ENCODE results near the gene GPC3.
"Not testable (repeated sequence)": the region's sequence is repeated elsewhere in the genome, so short reads cannot be mapped to it uniquely, and the experiment has no call there.

Gene GPC3

DNA sequence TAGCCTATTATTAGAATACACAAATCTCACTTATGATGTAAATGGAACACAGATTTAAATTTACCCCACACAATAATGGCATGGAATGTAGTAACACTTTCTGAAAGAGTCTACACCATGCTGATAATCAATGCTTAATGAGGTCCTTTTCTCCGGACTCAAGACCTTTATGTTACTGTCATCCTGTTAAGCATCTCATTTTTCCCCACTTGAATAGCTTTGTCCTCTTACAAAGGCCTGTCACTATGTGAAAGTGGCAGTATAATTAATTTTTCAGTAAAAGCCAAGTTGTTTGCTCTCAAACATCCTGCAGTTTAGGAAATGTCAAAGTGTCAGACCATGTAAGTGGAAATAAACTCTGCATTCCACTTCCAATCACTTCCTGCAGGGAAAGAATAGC, 96.4 kb downstream of the GPC3 start:
- Histone ChIP-seq H3K36me3 (ENCODE audit: control insufficient read depth, low read length) (no peaks in the 10 kb centered on the region), H3K9me2 (replicated peaks; ENCODE audit: control insufficient read depth, low read length) (no peaks in the 10 kb centered on the region), H3K27me3 (ENCODE audit: control insufficient read depth, low read length) (no peaks in the 10 kb centered on the region), H3F3A (ENCODE audit: control insufficient read depth, insufficient read depth) (no peaks in the 10 kb centered on the region), H4K20me1 (ENCODE audit: control insufficient read depth, insufficient read depth, low read depth, low read length) (no peaks in the 10 kb centered on the region), H3K27ac (ENCODE audit: low read depth, low read length) (no peak overlapping the region), H3K9me3 (ENCODE audit: control insufficient read depth, insufficient read depth, low read length) (no peaks in the 10 kb centered on the region), H3K4me3 (ENCODE audit: low read length) (no peak overlapping the region), H3K79me2 (ENCODE audit: control insufficient read depth, low read length) (no peaks in the 10 kb centered on the region), H3K4me1 (ENCODE audit: control insufficient read depth, low read length) (no peaks in the 10 kb centered on the region), H3K4me2 (ENCODE audit: low read length) (no peak overlapping the region)
- TF ChIP-seq EZH2phosphoT487 (IDR thresholded peaks at IDR 0.05; ENCODE audit: borderline replicate concordance, low read length) (no peak), CTCF (IDR thresholded peaks at IDR 0.05; ENCODE audit: low read depth, low read length, poor library complexity, severe bottlenecking) (no peak)

GRCh38 chrX:133888084-133888483, 97.3 kb downstream of the GPC3 start:
- not testable (repeated sequence) for H3K4me3 ChIP-seq (ENCODE audit: low read length); H3K4me1 ChIP-seq (ENCODE audit: control insufficient read depth, low read length); H3K79me2 ChIP-seq (ENCODE audit: control insufficient read depth, low read length); H3K9me3 ChIP-seq (ENCODE audit: control insufficient read depth, insufficient read depth, low read length); H3K4me2 ChIP-seq (ENCODE audit: low read length); H3K36me3 ChIP-seq (ENCODE audit: control insufficient read depth, low read length); H3F3A ChIP-seq (ENCODE audit: control insufficient read depth, insufficient read depth); H3K9me2 ChIP-seq (replicated peaks; ENCODE audit: control insufficient read depth, low read length); H3K27me3 ChIP-seq (ENCODE audit: control insufficient read depth, low read length); H4K20me1 ChIP-seq (ENCODE audit: control insufficient read depth, insufficient read depth, low read depth, low read length); H3K27ac ChIP-seq (ENCODE audit: low read depth, low read length)

DNA sequence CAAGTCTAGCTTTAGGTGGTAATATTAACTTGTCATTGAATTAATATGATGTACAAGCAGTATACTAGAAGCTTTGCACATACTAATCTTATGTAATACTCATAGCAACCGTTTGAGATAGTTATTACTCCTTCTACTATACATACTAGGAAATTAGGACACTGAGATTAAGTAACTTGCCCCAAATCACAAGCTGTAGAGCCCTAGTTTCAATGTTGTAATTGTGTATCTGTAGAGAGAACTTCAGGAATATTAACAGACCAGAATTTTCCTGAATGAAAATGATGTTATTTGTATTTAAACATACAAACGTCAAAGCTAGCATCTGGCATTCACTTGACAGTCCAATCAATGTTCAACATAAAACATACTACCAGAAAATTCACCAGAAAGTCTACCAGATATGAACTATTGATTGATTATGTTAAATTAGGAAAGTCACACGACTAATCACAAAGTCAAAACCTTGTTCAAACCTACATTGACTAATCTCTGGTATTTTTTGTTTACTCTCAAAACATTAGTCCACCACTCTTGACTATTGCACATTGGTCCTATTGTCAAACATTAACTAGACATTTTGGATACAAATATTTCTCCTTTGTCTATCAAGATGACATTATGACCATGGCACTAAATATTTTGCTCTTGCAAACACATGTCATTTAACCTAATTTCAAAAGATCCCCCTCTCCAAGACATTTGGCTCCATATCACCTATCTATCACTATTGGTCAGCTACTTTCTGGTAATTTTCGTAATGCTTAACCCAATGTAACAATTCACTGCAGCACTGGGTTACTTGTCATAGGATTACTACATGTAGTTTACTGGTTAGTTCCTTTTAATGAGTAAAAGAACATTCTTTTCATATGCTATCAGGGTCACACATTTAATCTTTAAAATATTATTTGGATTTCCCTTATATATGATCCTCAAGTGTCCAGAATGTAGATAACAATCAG, 100.7 kb downstream of the GPC3 start:
- Histone ChIP-seq H3K79me2 (ENCODE audit: control insufficient read depth, low read length) (no peaks in the 10 kb centered on the region), H3K27me3 (ENCODE audit: control insufficient read depth, low read length) (no peaks in the 10 kb centered on the region), H3K4me3 (ENCODE audit: low read length) (no peak overlapping the region), H3K36me3 (ENCODE audit: control insufficient read depth, low read length) (no peaks in the 10 kb centered on the region), H4K20me1 (ENCODE audit: control insufficient read depth, insufficient read depth, low read depth, low read length) (no peaks in the 10 kb centered on the region), H3K9me2 (replicated peaks; ENCODE audit: control insufficient read depth, low read length) (no peaks in the 10 kb centered on the region), H3K4me2 (ENCODE audit: low read length) (no peak overlapping the region), H3F3A (ENCODE audit: control insufficient read depth, insufficient read depth) (no peaks in the 10 kb centered on the region), H3K4me1 (ENCODE audit: control insufficient read depth, low read length) (no peaks in the 10 kb centered on the region), H3K9me3 (ENCODE audit: control insufficient read depth, insufficient read depth, low read length) (no peaks in the 10 kb centered on the region), H3K27ac (ENCODE audit: low read depth, low read length) (no peak overlapping the region)
- TF ChIP-seq CTCF (IDR thresholded peaks at IDR 0.05; ENCODE audit: low read depth, low read length, poor library complexity, severe bottlenecking) (no peak), EZH2phosphoT487 (IDR thresholded peaks at IDR 0.05; ENCODE audit: borderline replicate concordance, low read length) (no peak)

- Histone ChIP-seq H3K27me3 (ENCODE audit: control insufficient read depth, low read length) (no peaks in the 10 kb centered on the region), H3K9me2 (replicated peaks; ENCODE audit: control insufficient read depth, low read length) (no peaks in the 10 kb centered on the region), H3K79me2 (ENCODE audit: control insufficient read depth, low read length) (no peaks in the 10 kb centered on the region), H3F3A (ENCODE audit: control insufficient read depth, insufficient read depth) (no peaks in the 10 kb centered on the region), H3K4me2 (ENCODE audit: low read length) (no peak overlapping the region), H3K9me3 (ENCODE audit: control insufficient read depth, insufficient read depth, low read length) (no peaks in the 10 kb centered on the region), H3K36me3 (ENCODE audit: control insufficient read depth, low read length) (no peaks in the 10 kb centered on the region), H4K20me1 (ENCODE audit: control insufficient read depth, insufficient read depth, low read depth, low read length) (no peaks in the 10 kb centered on the region), H3K4me1 (ENCODE audit: control insufficient read depth, low read length) (no peaks in the 10 kb centered on the region), H3K27ac (ENCODE audit: low read depth, low read length) (no peak overlapping the region), H3K4me3 (ENCODE audit: low read length) (no peak overlapping the region)
- TF ChIP-seq CTCF (IDR thresholded peaks at IDR 0.05; ENCODE audit: low read depth, low read length, poor library complexity, severe bottlenecking) (no peak), EZH2phosphoT487 (IDR thresholded peaks at IDR 0.05; ENCODE audit: borderline replicate concordance, low read length) (no peak)
Observed at GRCh38 chrX:133881893-133882292, 103.5 kb downstream of the GPC3 start.

All from DOHH2 (cell line).